IMR-90 (cell line): Measurements from ENCODE around the gene SMU1. TPM values are rescaled to one million over a fixed set of nuclear protein-coding genes. Genes with fewer than 3 reads are reported as not detected.

Experiments
- ATAC-seq: fragments of 200-7000 bp; cut with Tn5 transposase; 2 replicates; pipeline ENCODE4 v1.9.1; 2020; ENCODE audit warnings: low read depth, mild to moderate bottlenecking, moderate library complexity
- BruUV-seq: library from RNA; stranded (reverse); fragments of 400-500 nt; replicated peaks from 2 replicates; lab custom pipeline; 2021; lab: Mats Ljungman, UMichigan
- CTCF ChIA-PET: fragments of 300-600 bp; formaldehyde crosslinking; extraction: SDS; loops from one replicate; lab custom pipeline; 2021; ENCODE audit warnings: antibody characterized with exemption; lab: Yijun Ruan, JAX
- POLR2A ChIA-PET: fragments of 300-600 bp; sonication (Branson Sonifier 250); formaldehyde crosslinking; loops from one replicate; lab custom pipeline; 2022; ENCODE audit warnings: antibody characterized with exemption; ENCODE audit not compliant: unreplicated experiment; lab: Charles Lee
- DNase-seq: peaks from one replicate; pipeline ENCODE4 v3.0.0; 2013
- H2AFZ ChIP-seq: replicated peaks from 2 replicates; pipeline ENCODE3; 2013; ENCODE audit warnings: low read length, mild to moderate bottlenecking; ENCODE audit not compliant: poor library complexity
- H2AK5ac ChIP-seq: 2 replicates; pipeline ENCODE4 v1.6.1; 2013; ENCODE audit warnings: low read depth, low read length, inconsistent platforms
- H2AK9ac ChIP-seq: replicated peaks from 2 replicates; pipeline ENCODE3; 2013; ENCODE audit warnings: mild to moderate bottlenecking, low read depth, low read length, moderate library complexity; ENCODE audit not compliant: poor library complexity
- H2BK120ac ChIP-seq: 2 replicates; pipeline ENCODE4 v1.6.1; 2013; ENCODE audit warnings: low read depth, low read length, inconsistent platforms
- H2BK15ac ChIP-seq: 3 replicates; pipeline ENCODE4 v1.6.1; 2013; ENCODE audit warnings: low read depth, low read length, inconsistent platforms
- H2BK20ac ChIP-seq: 2 replicates; pipeline ENCODE4 v1.6.1; 2013; ENCODE audit warnings: low read depth, mild to moderate bottlenecking, inconsistent platforms, low read length, moderate library complexity
- H2BK5ac ChIP-seq: 2 replicates; pipeline ENCODE4 v1.6.1; 2013; ENCODE audit warnings: mild to moderate bottlenecking, low read depth, low read length, inconsistent platforms; ENCODE audit not compliant: poor library complexity, severe bottlenecking
- H3K14ac ChIP-seq: replicated peaks from 2 replicates; pipeline ENCODE4 v1.6.1; 2013; ENCODE audit warnings: low read depth, low read length, inconsistent platforms
- H3K18ac ChIP-seq: 2 replicates; pipeline ENCODE4 v1.6.1; 2013; ENCODE audit warnings: low read depth, low read length, control low read depth
- H3K23ac ChIP-seq: 2 replicates; pipeline ENCODE4 v1.6.1; 2013; ENCODE audit warnings: low read depth, low read length, inconsistent platforms
- H3K27ac ChIP-seq: 2 replicates; pipeline ENCODE4 v1.5.1; 2013; ENCODE audit warnings: mild to moderate bottlenecking, control low read depth, low read length; ENCODE audit not compliant: insufficient read depth
- H3K27me3 ChIP-seq: 2 replicates; pipeline ENCODE4 v1.6.1; 2013; ENCODE audit warnings: low read length; ENCODE audit not compliant: control insufficient read depth, insufficient read depth
- H3K36me3 ChIP-seq: 2 replicates; pipeline ENCODE4 v1.6.1; 2013; ENCODE audit warnings: low read length, mixed read lengths; ENCODE audit not compliant: control insufficient read depth, insufficient read depth
- H3K4ac ChIP-seq: 2 replicates; pipeline ENCODE4 v1.6.1; 2013; ENCODE audit warnings: low read depth, low read length, inconsistent platforms
- H3K4me1 ChIP-seq: 2 replicates; pipeline ENCODE4 v1.6.1; 2013; ENCODE audit warnings: low read length, mixed read lengths; ENCODE audit not compliant: control insufficient read depth, insufficient read depth
- H3K4me2 ChIP-seq: 2 replicates; pipeline ENCODE4 v1.6.1; 2013; ENCODE audit warnings: low read depth, mild to moderate bottlenecking, control low read depth, low read length, moderate library complexity
- H3K4me3 ChIP-seq: 2 replicates; pipeline ENCODE4 v1.5.1; 2013; ENCODE audit warnings: low read depth, mild to moderate bottlenecking, control low read depth, low read length, moderate library complexity; ENCODE audit not compliant: insufficient read depth
- H3K56ac ChIP-seq: 2 replicates; pipeline ENCODE4 v1.6.1; 2013; ENCODE audit warnings: low read length, inconsistent platforms; ENCODE audit not compliant: insufficient read depth; ENCODE audit errors: extremely low read depth
- H3K79me1 ChIP-seq, 2 experiments: 2 replicates each; pipeline ENCODE4 v1.6.1; 2013; ENCODE audit warnings: low read length in 2 of 2, inconsistent platforms in 1 of 2, low read depth in 1 of 2
- H3K9ac ChIP-seq: 2 replicates; pipeline ENCODE4 v1.6.1; 2013; ENCODE audit warnings: low read depth, low read length, control low read depth
- H3K9me1 ChIP-seq: 2 replicates; pipeline ENCODE4 v1.6.1; 2013; ENCODE audit warnings: low read length, inconsistent platforms; ENCODE audit not compliant: insufficient read depth
- H3K9me3 ChIP-seq: 2 replicates; pipeline ENCODE4 v1.6.1; 2013; ENCODE audit warnings: low read length; ENCODE audit not compliant: control insufficient read depth, insufficient read depth
- H4K20me1 ChIP-seq: 2 replicates; pipeline ENCODE4 v1.6.1; 2013; ENCODE audit warnings: low read length, inconsistent platforms; ENCODE audit not compliant: insufficient read depth
- H4K5ac ChIP-seq: 2 replicates; pipeline ENCODE4 v1.6.1; 2013; ENCODE audit warnings: mild to moderate bottlenecking, low read depth, low read length, control low read depth
- H4K8ac ChIP-seq, 2 experiments: 2 replicates each; pipeline ENCODE4 v1.6.1; 2013; ENCODE audit warnings: low read depth in 2 of 2, low read length in 2 of 2, control low read depth in 1 of 2, inconsistent platforms in 1 of 2
- H4K91ac ChIP-seq: 2 replicates; pipeline ENCODE4 v1.6.1; 2013; ENCODE audit warnings: low read depth, low read length, inconsistent platforms; ENCODE audit not compliant: insufficient read depth
- CHD1 ChIP-seq: IDR thresholded peaks from 2 replicates; pipeline ENCODE4 v1.6.1; 2012; ENCODE audit warnings: low read depth, low read length, improper control_type of control experiment
- MAFK ChIP-seq: IDR thresholded peaks from 2 replicates; pipeline ENCODE4 v1.6.1; 2012; ENCODE audit warnings: low read depth, low read length, improper control_type of control experiment
- WGBS, 2 experiments: methylation state at CpG; one replicate each; pipeline versions ENCODE4 v1.1.5 to v1.1.7; 2013; ENCODE audit warnings: missing lambda C conversion rate in 2 of 2; ENCODE audit not compliant: insufficient read length in 1 of 2; ENCODE audit errors: extremely low coverage in 2 of 2; 5-methylcytosine and 5-hydroxymethylcytosine counted together
- dilution Hi-C: fragments of 300-500 bp; cut with HindIII; formaldehyde crosslinking; loops from one replicate; pipeline ENCODE4 v1.14.3; 2018; ENCODE audit warnings: low sequenced_read_pairs; ENCODE audit not compliant: unreplicated experiment
- in situ Hi-C: fragments of 300-500 bp; cut with MboI; formaldehyde crosslinking; loops from 3 replicates; pipeline ENCODE4 v1.14.3; 2019; ENCODE audit warnings: low sequenced_read_pairs, inconsistent platforms, mixed read lengths
- intact Hi-C: fragments of 100-400 bp; cut with micrococcal nuclease; formaldehyde crosslinking; loops from 2 replicates; pipeline ENCODE4 v1.10.0; 2022
- polyA plus RNA-seq, 3 experiments: library from polyadenylated mRNA; depleted of rRNA; stranded (reverse); fragments of >200 nt; gene quantifications; 2 replicates each; pipeline ENCODE4 v1.2.3, GENCODE V29; 2012; ENCODE audit warnings: low replicate concordance in 1 of 3
- total RNA-seq: library from RNA; depleted of rRNA; stranded (reverse); fragments of >200 nt; gene quantifications from 2 replicates; pipeline ENCODE4 v1.2.3, GENCODE V29; 2012

SMU1 gene
- total and polyA plus RNA-seq, 2 of the 4 experiments (the other 2 are of a cell fraction), result 11.1 to 36.0 TPM

GRCh38 chr9:33105504-33105903 lies 29.0 kb upstream of the SMU1 start:
- in situ Hi-C loops, result no loop called here
- Histone ChIP-seq H3K4me2 (no peak overlapping the region), H3K36me3 (no peaks in the 10 kb centered on the region), H2AK5ac (no peak overlapping the region), H3K4me1 (peaks cover 26% of the 10 kb centered on the region), H3K4ac (no peak overlapping the region), H4K8ac (no peak overlapping the region), H2BK120ac (no peak overlapping the region), H4K5ac (no peak overlapping the region), H3K4me3 (no peak overlapping the region), H2AFZ (no peak overlapping the region), H2BK20ac (no peak overlapping the region), H3K14ac (no peak overlapping the region), H3K27ac (no peak overlapping the region), H3K18ac (no peak overlapping the region), H2AK9ac (no peak overlapping the region), H4K91ac (peak overlapping the region; percentile 24; the same call in 1 of the 2 replicates), H3K27me3 (no peaks in the 10 kb centered on the region), H2BK5ac (peak overlapping the region; percentile 20), H3K56ac (no peak overlapping the region), H2BK15ac (no peak overlapping the region), H3K9ac (no peak overlapping the region), H3K79me1 (peaks cover 0 to 12% of the 10 kb centered on the region in 2 experiments; a peak in 1 of 4 replicates), H3K9me3 (no peaks in the 10 kb centered on the region), H4K20me1 (no peaks in the 10 kb centered on the region), H3K23ac (no peak overlapping the region), H3K9me1 (peaks cover 29% of the 10 kb centered on the region)
- ChIA-PET CTCF (no interaction called here), POLR2A (no interaction called here)
- dilution Hi-C loops, result no loop called here
- DNase-seq (no peak), ATAC-seq (no peak)
- intact Hi-C loops, result no loop called here
- TF ChIP-seq CHD1 (no peak), MAFK (peak; percentile 59)
- WGBS, 2 experiments, result no CpG with 5 or more reads among the region's 5 CpGs
- no TSS peak for BruUV-seq
